A549 (cell line): ENCODE data around the gene MYLK. TPM values are rescaled to one million over a fixed set of nuclear protein-coding genes. Genes with fewer than 3 reads are reported as not detected.

ENCODE experiments used
- ATAC-seq, 2 experiments: fragments of 200-7000 bp in 1 of 2; fragments of >200 bp in 1 of 2; cut with Nextera tagmentation in 1 of 2; cut with Tn5 transposase in 1 of 2; 3 replicates each; pipeline versions ENCODE4 v1.8.0 to v1.9.1; 2018 to 2020; ENCODE audit warnings: mild to moderate bottlenecking in 1 of 2, moderate library complexity in 1 of 2
- CTCF ChIA-PET: fragments of 300-600 bp; sonication (Branson Sonifier 250); formaldehyde crosslinking; extraction: SDS; loops from one replicate; lab custom pipeline; 2021; ENCODE audit warnings: antibody characterized with exemption, inconsistent platforms; lab: Yijun Ruan, JAX
- POLR2A ChIA-PET: fragments of 350-600 bp; formaldehyde crosslinking; extraction: SDS; loops from one replicate; lab custom pipeline; 2021; ENCODE audit warnings: antibody characterized with exemption, inconsistent platforms; lab: Yijun Ruan, JAX
- DNase-seq, 2 experiments: peaks; one replicate each; pipeline versions ENCODE4 v3.0.0 to v3.0.0-alpha.2; 2011 to 2016; ENCODE audit warnings: low read depth in 1 of 2, low spot score in 1 of 2
- FAIRE-seq: peaks from 2 replicates; lab custom pipeline; 2011; peaks lifted over from hg19 to GRCh38; lab: Jason Lieb, UNC
- H3K27ac ChIP-seq, 2 experiments: fragments of >200 bp; sonication (Bioruptor Twin); formaldehyde crosslinking; 3 replicates each; pipeline ENCODE4 v1.5.1; 2016 to 2017
- H3K4me1 ChIP-seq: fragments of >200 bp; sonication (Bioruptor Twin); formaldehyde crosslinking; 3 replicates; pipeline ENCODE4 v1.6.1; 2016
- H3K4me2 ChIP-seq: fragments of >200 bp; sonication (Bioruptor Twin); formaldehyde crosslinking; 3 replicates; pipeline ENCODE4 v1.6.1; 2016
- H3K4me3 ChIP-seq: fragments of >200 bp; sonication (Bioruptor Twin); formaldehyde crosslinking; 3 replicates; pipeline ENCODE4 v1.5.1; 2016
- H3K9me3 ChIP-seq: fragments of >200 bp; sonication (Bioruptor Twin); formaldehyde crosslinking; 3 replicates; pipeline ENCODE4 v1.6.1; 2016
- BHLHE40 ChIP-seq: IDR thresholded peaks from 2 replicates; pipeline ENCODE4 v1.6.1; 2012; ENCODE audit warnings: low read depth, low read length, inconsistent platforms
- CHD2 ChIP-seq: fragments of 150-350 bp; IDR thresholded peaks from 2 replicates; pipeline ENCODE4 v1.6.1; 2014; ENCODE audit warnings: low read length; ENCODE audit not compliant: partially characterized antibody
- ESRRA ChIP-seq: fragments of 150-350 bp; IDR thresholded peaks from 2 replicates; pipeline ENCODE4 v1.6.1; 2014; ENCODE audit warnings: mild to moderate bottlenecking, low read length, borderline replicate concordance
- FOSB ChIP-seq: fragments of 250-450 bp; sonication (Bioruptor Pico); IDR thresholded peaks from 2 replicates; pipeline ENCODE4 v1.5.0; 2020; ENCODE audit warnings: mild to moderate bottlenecking, moderate library complexity
- FOXS1 ChIP-seq: fragments of 250-450 bp; sonication (Bioruptor Pico); IDR thresholded peaks from 2 replicates; pipeline ENCODE4 v1.5.0; 2020; ENCODE audit warnings: mild to moderate bottlenecking, moderate library complexity
- HDAC2 ChIP-seq: fragments of 200-600 bp; sonication (generic); IDR thresholded peaks from 2 replicates; pipeline ENCODE4 v1.6.1; 2016
- HMGXB4 ChIP-seq: fragments of 250-450 bp; sonication (Bioruptor Pico); IDR thresholded peaks from 2 replicates; pipeline ENCODE4 v1.5.0; 2021; ENCODE audit warnings: mild to moderate bottlenecking, moderate library complexity, borderline replicate concordance
- HOXB5 ChIP-seq: fragments of 250-450 bp; sonication (Bioruptor Pico); IDR thresholded peaks from 2 replicates; pipeline ENCODE4 v1.5.0; 2020; ENCODE audit warnings: mild to moderate bottlenecking, moderate library complexity
- KDM5A ChIP-seq: fragments of 200-600 bp; sonication (generic); IDR thresholded peaks from 2 replicates; pipeline ENCODE4 v1.6.1; 2016; ENCODE audit warnings: antibody characterized with exemption, mild to moderate bottlenecking
- RCOR1 ChIP-seq: fragments of 150-350 bp; IDR thresholded peaks from 2 replicates; pipeline ENCODE4 v1.6.1; 2014; ENCODE audit warnings: antibody characterized with exemption, low read length, low read depth
- RFX5 ChIP-seq: fragments of 450-650 bp; IDR thresholded peaks from 2 replicates; pipeline ENCODE4 v1.7.1; 2014; ENCODE audit warnings: antibody characterized with exemption, mild to moderate bottlenecking, moderate library complexity
- TFCP2L1 ChIP-seq: fragments of 250-450 bp; sonication (Bioruptor Pico); IDR thresholded peaks from 2 replicates; pipeline ENCODE4 v1.5.0; 2021; ENCODE audit warnings: mild to moderate bottlenecking
- TP53 ChIP-seq: fragments of 250-450 bp; sonication (Bioruptor Pico); IDR thresholded peaks from 2 replicates; pipeline ENCODE4 v1.5.0; 2021; ENCODE audit warnings: mild to moderate bottlenecking, moderate library complexity
- ZNF302 ChIP-seq: fragments of 250-450 bp; sonication (Bioruptor Pico); IDR thresholded peaks from 2 replicates; pipeline ENCODE4 v1.9.0; 2021; ENCODE audit warnings: inconsistent platforms, mild to moderate bottlenecking, moderate library complexity
- WGBS: methylation state at CpG from one replicate; pipeline ENCODE4 v1.1.6; 2017; ENCODE audit errors: missing lambda C conversion rate; 5-methylcytosine and 5-hydroxymethylcytosine counted together
- polyA plus RNA-seq, 4 experiments: library from polyadenylated mRNA; depleted of rRNA in 3 of 4; stranded (reverse); fragments of >200 nt; fragmentation: RNase III in 1 of 4; extraction: RNeasy Plus Mini Kit Qiagen cat#74134 plus additional on column Dnase treatment in 1 of 4; gene quantifications; 2 replicates in 3 of 4; 3 replicates in 1 of 4; pipeline ENCODE4 v1.2.3, GENCODE V29; 2011 to 2017
- TF ChIP-seq, protein P1 (sequence below): IDR thresholded peaks from 2 replicates; pipeline ENCODE4 v1.6.1; 2012; ENCODE audit warnings: low read depth, borderline replicate concordance
- TF ChIP-seq, protein P2 (sequence below): IDR thresholded peaks from 2 replicates; pipeline ENCODE4 v1.6.1; 2012

The MYLK gene
- polyA plus RNA-seq, 2 of the 4 experiments (the other 2 are of a cell fraction) = 16.9 to 17.4 TPM

DNA sequence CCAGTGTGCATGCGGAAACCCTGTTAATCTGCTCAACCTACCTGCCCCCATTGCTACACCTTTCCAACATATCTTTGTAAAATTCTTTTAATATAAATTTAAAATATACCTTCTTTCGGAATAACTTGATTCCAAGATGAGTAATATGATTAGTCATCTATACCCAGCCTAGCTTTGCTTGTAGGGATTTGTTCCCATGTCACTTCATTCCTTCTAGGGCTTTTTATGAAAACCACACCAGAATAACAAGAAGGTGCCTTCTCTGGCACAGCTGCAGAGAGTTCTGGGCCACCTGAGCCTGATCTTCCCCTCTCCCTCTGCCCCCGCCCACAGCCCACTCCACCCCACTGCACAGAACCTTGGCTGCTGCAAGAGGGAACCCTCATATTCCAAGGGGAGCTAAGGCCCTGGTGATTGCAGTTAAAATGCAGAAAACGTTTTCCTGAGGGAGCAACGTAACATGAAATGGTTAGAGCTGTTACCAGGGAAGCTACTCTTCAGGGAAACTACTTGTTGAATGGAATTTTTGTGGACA lies 260.7 kb downstream of the MYLK start (continued):
- TF ChIP-seq HMGXB4 = no peak
- TF ChIP-seq, protein P1, sequence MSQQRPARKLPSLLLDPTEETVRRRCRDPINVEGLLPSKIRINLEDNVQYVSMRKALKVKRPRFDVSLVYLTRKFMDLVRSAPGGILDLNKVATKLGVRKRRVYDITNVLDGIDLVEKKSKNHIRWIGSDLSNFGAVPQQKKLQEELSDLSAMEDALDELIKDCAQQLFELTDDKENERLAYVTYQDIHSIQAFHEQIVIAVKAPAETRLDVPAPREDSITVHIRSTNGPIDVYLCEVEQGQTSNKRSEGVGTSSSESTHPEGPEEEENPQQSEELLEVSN = no peak

- no peak for FAIRE-seq
- POLR2A ChIA-PET = no interaction called here
- no peak for ATAC-seq
- H3K4me2 ChIP-seq = no peak overlapping the region
- 86% methylated on average over 2 of the region's 2 CpGs for WGBS
- TF ChIP-seq TFCP2L1 (CRISPR knock-in tag) (no peak), ZNF302 (CRISPR knock-in tag) (no peak), HOXB5 (CRISPR knock-in tag) (no peak), BHLHE40 (no peak), TP53 (no peak), KDM5A (no peak), FOXS1 (CRISPR knock-in tag) (no peak)
- TF ChIP-seq, protein P2, sequence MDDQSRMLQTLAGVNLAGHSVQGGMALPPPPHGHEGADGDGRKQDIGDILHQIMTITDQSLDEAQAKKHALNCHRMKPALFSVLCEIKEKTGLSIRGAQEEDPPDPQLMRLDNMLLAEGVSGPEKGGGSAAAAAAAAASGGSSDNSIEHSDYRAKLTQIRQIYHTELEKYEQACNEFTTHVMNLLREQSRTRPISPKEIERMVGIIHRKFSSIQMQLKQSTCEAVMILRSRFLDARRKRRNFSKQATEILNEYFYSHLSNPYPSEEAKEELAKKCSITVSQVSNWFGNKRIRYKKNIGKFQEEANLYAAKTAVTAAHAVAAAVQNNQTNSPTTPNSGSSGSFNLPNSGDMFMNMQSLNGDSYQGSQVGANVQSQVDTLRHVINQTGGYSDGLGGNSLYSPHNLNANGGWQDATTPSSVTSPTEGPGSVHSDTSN = no peak
- no peaks in the 10 kb centered on the region for H3K9me3 ChIP-seq
- H3K4me3 ChIP-seq = no peak overlapping the region
- CTCF ChIA-PET = interaction anchor here (0.7 to 3.1 kb wide), 5 partner anchors 17 to 195 kb away, joined by 3 to 10 read pairs (median 5); no protein-coding TSS in a partner anchor
- H3K27ac ChIP-seq = no peak overlapping the region
- peaks cover 20% of the 10 kb centered on the region for H3K4me1 ChIP-seq
- DNase-seq = no peak
These were observed 261.4 kb downstream of the MYLK start for GRCh38 chr3:123622766-123623165.

GRCh38 chr3:123621850-123622189 lies 262.3 kb downstream of the MYLK start:
- ChIA-PET POLR2A (no interaction called here), CTCF (interaction anchor here (1.2 to 3.1 kb wide), 2 partner anchors 20 kb away, joined by 3 to 10 read pairs; no protein-coding TSS in a partner anchor)
- ATAC-seq = no peak; a peak in 1 of 6 replicates
- Histone ChIP-seq H3K4me2 (no peak overlapping the region), H3K4me3 (no peak overlapping the region), H3K9me3 (no peaks in the 10 kb centered on the region), H3K4me1 (peaks cover 20% of the 10 kb centered on the region), H3K27ac (no peak overlapping the region)
- FAIRE-seq = no peak
- DNase-seq = no peak
- TF ChIP-seq RCOR1 (no peak), CHD2 (no peak), ESRRA (no peak), HDAC2 (no peak), RFX5 (no peak), FOSB (CRISPR knock-in tag) (no peak)
- TF ChIP-seq, protein P2 = no peak
- TF ChIP-seq, protein P1 = no peak
- 94% methylated on average over 7 of the region's 7 CpGs for WGBS
